OCI-LY1 (cell line): Measurements from ENCODE around the gene CFAP99.

Experiments used
- H2AFZ ChIP-seq: fragments of 200-600 bp; sonication (generic), shearing (Covaris generic); 2 replicates; pipeline ENCODE4 v1.6.0; 2014; ENCODE audit warnings: antibody characterized with exemption, mild to moderate bottlenecking, low read length
- H3F3A ChIP-seq: fragments of 200-600 bp; sonication (generic), shearing (Covaris generic); 2 replicates; pipeline ENCODE4 v1.6.0; 2014; ENCODE audit warnings: mild to moderate bottlenecking, antibody characterized with exemption, low read length, moderate library complexity; ENCODE audit not compliant: insufficient read depth
- H3K27ac ChIP-seq: fragments of 200-600 bp; sonication (generic); 2 replicates; pipeline ENCODE4 v1.5.1; 2014; ENCODE audit warnings: low read length, mixed run types, mild to moderate bottlenecking, low read depth; ENCODE audit not compliant: poor library complexity, severe bottlenecking
- H3K27me3 ChIP-seq: fragments of 200-600 bp; sonication (generic); 2 replicates; pipeline ENCODE4 v1.6.0; 2014; ENCODE audit warnings: antibody characterized with exemption, mild to moderate bottlenecking, low read length, moderate library complexity; ENCODE audit not compliant: insufficient read depth
- H3K36me3 ChIP-seq: fragments of 200-600 bp; sonication (generic); 2 replicates; pipeline ENCODE4 v1.6.1; 2014; ENCODE audit warnings: mild to moderate bottlenecking, antibody characterized with exemption, low read length, moderate library complexity, mixed read lengths; ENCODE audit not compliant: insufficient read depth
- H3K4me1 ChIP-seq: fragments of 200-600 bp; sonication (generic); 2 replicates; pipeline ENCODE4 v1.5.1; 2014; ENCODE audit warnings: mild to moderate bottlenecking, low read length, moderate library complexity; ENCODE audit not compliant: insufficient read depth, severe bottlenecking
- H3K4me2 ChIP-seq: fragments of 200-600 bp; sonication (generic), shearing (Covaris generic); 2 replicates; pipeline ENCODE4 v1.6.1; 2014; ENCODE audit warnings: low read length
- H3K4me3 ChIP-seq: fragments of 200-600 bp; sonication (generic); 2 replicates; pipeline ENCODE4 v1.5.1; 2014; ENCODE audit warnings: low read length, low read depth, mild to moderate bottlenecking, mixed read lengths; ENCODE audit not compliant: poor library complexity, severe bottlenecking
- H3K79me2 ChIP-seq: fragments of 200-600 bp; shearing (Covaris generic); 2 replicates; pipeline ENCODE4 v1.6.1; 2016; ENCODE audit warnings: mixed run types, low read length, mixed read lengths; ENCODE audit not compliant: insufficient read depth
- H3K9ac ChIP-seq: fragments of 200-600 bp; sonication (generic), shearing (Covaris generic); 2 replicates; pipeline ENCODE4 v1.6.1; 2014; ENCODE audit warnings: mild to moderate bottlenecking, low read length, mixed read lengths
- H3K9me2 ChIP-seq: fragments of 200-600 bp; sonication (generic), shearing (Covaris generic); 2 replicates; pipeline ENCODE4 v1.6.1; 2014; ENCODE audit warnings: low read depth, mild to moderate bottlenecking, low read length, mixed read lengths
- H3K9me3 ChIP-seq: fragments of 200-600 bp; shearing (Covaris generic); 2 replicates; pipeline ENCODE4 v1.6.1; 2014; ENCODE audit warnings: low read length, mixed read lengths
- H4K20me1 ChIP-seq: fragments of 200-600 bp; sonication (generic), shearing (Covaris generic); 2 replicates; pipeline ENCODE4 v1.6.0; 2016; ENCODE audit warnings: mild to moderate bottlenecking, low read length; ENCODE audit not compliant: insufficient read depth
- EZH2 ChIP-seq: fragments of 200-600 bp; sonication (generic), shearing (Covaris generic); IDR thresholded peaks from 2 replicates; pipeline ENCODE4 v1.8.0; 2017; ENCODE audit warnings: borderline replicate concordance, mixed run types, mild to moderate bottlenecking, antibody characterized with exemption, low read length, moderate library complexity, mixed read lengths
- TF ChIP-seq, protein P1 (sequence below): fragments of 200-600 bp; sonication (generic), shearing (Covaris generic); IDR thresholded peaks from 2 replicates; pipeline ENCODE4 v1.5.1; 2017; ENCODE audit warnings: mild to moderate bottlenecking, antibody characterized with exemption, low read length, moderate library complexity, mixed read lengths

The CFAP99 gene

DNA sequence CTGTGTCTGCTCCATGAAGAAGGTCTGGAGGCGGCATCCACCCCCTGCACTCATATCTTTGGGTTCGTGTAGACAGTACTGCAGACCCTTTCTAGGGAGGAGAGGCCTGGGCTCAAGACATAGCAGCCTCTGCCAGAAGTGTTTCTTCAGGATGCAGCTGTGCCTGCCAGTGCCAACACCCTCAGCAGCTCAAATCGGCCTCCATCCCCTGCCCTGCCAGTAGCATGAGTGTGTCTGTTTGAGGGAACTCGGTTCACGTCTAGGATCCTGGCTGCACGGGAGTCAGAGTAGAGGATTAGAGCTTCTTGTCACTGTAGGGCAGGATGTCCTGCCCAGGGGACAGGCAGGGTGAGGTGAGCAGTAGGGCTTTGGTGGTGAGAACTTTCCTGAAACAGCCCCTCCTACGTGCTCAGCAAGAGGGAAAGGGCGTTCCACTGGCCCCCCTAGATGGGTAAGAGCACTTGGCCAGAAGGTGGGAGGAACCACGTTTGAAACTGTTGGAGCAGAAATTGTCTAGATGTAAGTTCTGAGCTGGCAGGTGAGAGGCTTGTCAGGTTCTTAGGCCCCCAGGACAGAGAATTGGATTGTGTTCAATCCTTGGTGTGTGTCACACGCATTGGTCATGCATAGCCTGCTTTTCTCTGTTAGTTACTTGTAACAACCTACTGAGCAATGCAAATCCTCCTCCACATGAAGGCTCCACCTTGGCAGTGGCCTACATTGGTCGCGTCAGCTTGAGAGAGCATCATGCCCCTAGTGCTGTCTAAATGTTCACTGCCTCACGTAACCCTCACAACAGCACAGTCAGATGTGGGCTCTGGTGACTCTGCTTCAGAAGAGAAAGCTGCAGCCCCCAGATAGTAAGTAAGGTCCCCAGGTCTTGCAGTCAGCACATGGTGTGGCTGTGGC is 91.8 kb downstream of the CFAP99 start:
- H3K36me3 ChIP-seq, result peaks cover 51% of the 10 kb centered on the region
- H3K27ac ChIP-seq, result no peak overlapping the region
- H4K20me1 ChIP-seq, result no peaks in the 10 kb centered on the region
- H3K27me3 ChIP-seq, result no peaks in the 10 kb centered on the region
- no peaks in the 10 kb centered on the region for H3K9me2 ChIP-seq
- H3K79me2 ChIP-seq, result no peaks in the 10 kb centered on the region
- no peaks in the 10 kb centered on the region for H3K4me1 ChIP-seq
- H3K9me3 ChIP-seq, result no peaks in the 10 kb centered on the region
- no peaks in the 10 kb centered on the region for H3F3A ChIP-seq
- no peak overlapping the region for H3K4me2 ChIP-seq
- TF ChIP-seq, protein P1, sequence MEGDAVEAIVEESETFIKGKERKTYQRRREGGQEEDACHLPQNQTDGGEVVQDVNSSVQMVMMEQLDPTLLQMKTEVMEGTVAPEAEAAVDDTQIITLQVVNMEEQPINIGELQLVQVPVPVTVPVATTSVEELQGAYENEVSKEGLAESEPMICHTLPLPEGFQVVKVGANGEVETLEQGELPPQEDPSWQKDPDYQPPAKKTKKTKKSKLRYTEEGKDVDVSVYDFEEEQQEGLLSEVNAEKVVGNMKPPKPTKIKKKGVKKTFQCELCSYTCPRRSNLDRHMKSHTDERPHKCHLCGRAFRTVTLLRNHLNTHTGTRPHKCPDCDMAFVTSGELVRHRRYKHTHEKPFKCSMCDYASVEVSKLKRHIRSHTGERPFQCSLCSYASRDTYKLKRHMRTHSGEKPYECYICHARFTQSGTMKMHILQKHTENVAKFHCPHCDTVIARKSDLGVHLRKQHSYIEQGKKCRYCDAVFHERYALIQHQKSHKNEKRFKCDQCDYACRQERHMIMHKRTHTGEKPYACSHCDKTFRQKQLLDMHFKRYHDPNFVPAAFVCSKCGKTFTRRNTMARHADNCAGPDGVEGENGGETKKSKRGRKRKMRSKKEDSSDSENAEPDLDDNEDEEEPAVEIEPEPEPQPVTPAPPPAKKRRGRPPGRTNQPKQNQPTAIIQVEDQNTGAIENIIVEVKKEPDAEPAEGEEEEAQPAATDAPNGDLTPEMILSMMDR, result no peak
- no peak for TF ChIP-seq EZH2
- H3K4me3 ChIP-seq, result no peak overlapping the region
- H2AFZ ChIP-seq, result no peak overlapping the region
- H3K9ac ChIP-seq, result no peak overlapping the region

DNA sequence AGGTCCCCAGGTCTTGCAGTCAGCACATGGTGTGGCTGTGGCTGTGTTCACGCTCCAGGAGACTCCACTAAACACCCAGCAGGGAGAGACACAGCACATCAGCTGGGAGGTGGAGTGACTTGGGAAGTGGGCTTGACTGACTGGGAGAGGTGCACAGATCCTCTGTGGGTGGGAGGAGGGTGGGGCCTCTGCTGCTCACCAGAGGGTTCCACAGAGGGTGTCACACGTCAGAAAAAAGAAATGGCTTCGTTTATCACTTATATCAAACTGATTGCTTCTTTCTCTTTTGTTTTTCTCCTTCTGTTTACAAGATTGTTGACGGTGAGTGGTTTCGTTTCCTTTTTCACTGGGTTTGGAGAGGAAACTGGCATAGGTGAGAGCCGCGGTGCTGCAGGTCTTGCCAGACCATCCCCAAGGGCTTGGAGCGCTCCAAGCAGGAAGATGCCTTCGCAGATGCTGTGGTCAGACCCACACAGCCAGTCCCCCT is 92.9 kb downstream of the CFAP99 start:
- no peaks in the 10 kb centered on the region for H4K20me1 ChIP-seq
- no peak overlapping the region for H3K4me3 ChIP-seq
- TF ChIP-seq EZH2, result no peak
- TF ChIP-seq, protein P1, result no peak
- H2AFZ ChIP-seq, result no peak overlapping the region
- H3K27me3 ChIP-seq, result no peaks in the 10 kb centered on the region
- peaks cover 46% of the 10 kb centered on the region for H3K36me3 ChIP-seq
- H3K4me2 ChIP-seq, result no peak overlapping the region
- H3F3A ChIP-seq, result no peaks in the 10 kb centered on the region
- H3K27ac ChIP-seq, result no peak overlapping the region
- no peaks in the 10 kb centered on the region for H3K9me3 ChIP-seq
- H3K9me2 ChIP-seq, result no peaks in the 10 kb centered on the region
- no peaks in the 10 kb centered on the region for H3K79me2 ChIP-seq
- H3K4me1 ChIP-seq, result no peaks in the 10 kb centered on the region
- H3K9ac ChIP-seq, result no peak overlapping the region
